ENCODE measurements around the gene STXBP1.

- TF ChIP-seq, protein P1, sequence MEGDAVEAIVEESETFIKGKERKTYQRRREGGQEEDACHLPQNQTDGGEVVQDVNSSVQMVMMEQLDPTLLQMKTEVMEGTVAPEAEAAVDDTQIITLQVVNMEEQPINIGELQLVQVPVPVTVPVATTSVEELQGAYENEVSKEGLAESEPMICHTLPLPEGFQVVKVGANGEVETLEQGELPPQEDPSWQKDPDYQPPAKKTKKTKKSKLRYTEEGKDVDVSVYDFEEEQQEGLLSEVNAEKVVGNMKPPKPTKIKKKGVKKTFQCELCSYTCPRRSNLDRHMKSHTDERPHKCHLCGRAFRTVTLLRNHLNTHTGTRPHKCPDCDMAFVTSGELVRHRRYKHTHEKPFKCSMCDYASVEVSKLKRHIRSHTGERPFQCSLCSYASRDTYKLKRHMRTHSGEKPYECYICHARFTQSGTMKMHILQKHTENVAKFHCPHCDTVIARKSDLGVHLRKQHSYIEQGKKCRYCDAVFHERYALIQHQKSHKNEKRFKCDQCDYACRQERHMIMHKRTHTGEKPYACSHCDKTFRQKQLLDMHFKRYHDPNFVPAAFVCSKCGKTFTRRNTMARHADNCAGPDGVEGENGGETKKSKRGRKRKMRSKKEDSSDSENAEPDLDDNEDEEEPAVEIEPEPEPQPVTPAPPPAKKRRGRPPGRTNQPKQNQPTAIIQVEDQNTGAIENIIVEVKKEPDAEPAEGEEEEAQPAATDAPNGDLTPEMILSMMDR (IDR thresholded peaks at IDR 0.05; ENCODE audit: borderline replicate concordance, extremely low read depth, low read length, poor library complexity, severe bottlenecking) = no peak
- TF ChIP-seq EZH2 (IDR thresholded peaks at IDR 0.05; ENCODE audit: borderline replicate concordance, low read depth, low read length, severe bottlenecking) = no peak
Observed at GRCh38 chr9:127712867-127713266, 100.8 kb downstream of the STXBP1 start.

All from DND-41 (cell line).